ENCODE data around the gene OPRM1.

The OPRM1 gene

DNA sequence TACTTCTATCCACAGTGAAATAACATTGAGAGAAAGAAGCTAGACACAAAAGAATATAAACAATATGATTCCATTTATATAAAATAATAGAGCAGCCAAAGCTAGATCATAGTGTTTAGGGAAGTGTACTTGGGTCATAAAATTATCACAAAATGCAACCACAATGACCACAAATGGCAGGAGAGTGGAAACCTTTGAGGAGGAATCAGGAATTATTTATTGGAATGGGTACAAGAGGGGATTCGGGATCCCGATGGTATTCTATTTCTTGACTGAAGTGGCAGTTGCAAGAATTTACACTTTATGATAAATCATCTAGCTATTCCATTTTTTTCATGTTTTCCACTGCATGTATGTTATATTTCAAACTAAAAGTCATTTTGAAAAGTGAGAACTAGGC, 241.5 kb downstream of the OPRM1 start:
- DNase-seq (ENCODE audit: low read depth): no peak

GRCh38 chr6:154284313-154284853, 245.3 kb downstream of the OPRM1 start:
- DNase-seq (ENCODE audit: low read depth): no peak

DNA sequence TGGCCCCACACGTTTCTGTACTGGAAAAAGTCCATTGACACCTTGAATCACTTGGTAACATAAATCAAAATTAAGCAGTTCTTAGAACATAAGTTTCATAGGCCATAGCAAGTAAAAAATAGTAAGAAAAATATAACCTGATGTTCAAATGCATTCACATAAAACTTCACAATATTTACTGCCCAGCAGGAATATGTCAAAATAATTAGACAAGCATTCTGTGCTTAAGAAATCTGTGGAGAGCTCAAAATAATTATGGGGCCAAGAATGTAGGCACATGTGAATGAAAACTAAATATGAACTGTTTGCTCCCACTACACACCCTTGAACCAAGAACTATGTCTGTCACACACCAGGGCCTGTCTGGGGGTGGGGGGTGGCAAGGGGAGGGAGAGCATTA, 246.8 kb downstream of the OPRM1 start:
- no peak for DNase-seq (ENCODE audit: low read depth)

DNA sequence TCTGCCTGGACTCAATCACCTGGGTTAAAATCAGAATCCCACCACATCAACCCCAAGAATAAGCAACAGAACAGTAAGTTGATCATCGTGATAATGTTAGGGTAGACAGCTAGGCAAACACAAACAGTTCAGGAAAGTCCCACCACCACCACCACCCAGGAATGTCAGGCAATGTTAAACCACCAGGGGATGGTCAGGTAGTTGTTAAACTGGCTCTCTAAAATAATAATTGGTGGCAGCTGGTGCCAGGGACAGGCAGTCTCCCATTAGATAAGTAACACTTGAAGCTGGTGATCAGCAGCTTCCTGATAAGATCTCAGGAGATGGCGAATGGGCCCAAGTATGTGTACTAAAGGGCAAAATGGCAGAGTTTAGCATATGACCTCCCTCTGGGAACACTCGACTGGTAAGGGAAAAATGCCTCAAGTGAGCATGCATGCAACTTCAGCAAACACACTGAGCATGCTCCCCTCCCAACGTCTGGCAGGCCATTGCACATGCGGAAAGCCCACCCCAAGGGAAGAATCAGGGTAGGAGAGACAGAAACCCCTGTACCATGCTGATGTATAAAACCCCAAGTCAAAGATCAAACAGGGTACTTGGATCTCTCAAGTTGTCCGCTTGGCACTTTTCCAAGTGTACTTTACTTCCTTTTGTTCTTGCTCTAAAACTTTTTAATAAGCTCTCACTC, 250.9 kb downstream of the OPRM1 start:
- no peak for DNase-seq (ENCODE audit: low read depth)

DNA sequence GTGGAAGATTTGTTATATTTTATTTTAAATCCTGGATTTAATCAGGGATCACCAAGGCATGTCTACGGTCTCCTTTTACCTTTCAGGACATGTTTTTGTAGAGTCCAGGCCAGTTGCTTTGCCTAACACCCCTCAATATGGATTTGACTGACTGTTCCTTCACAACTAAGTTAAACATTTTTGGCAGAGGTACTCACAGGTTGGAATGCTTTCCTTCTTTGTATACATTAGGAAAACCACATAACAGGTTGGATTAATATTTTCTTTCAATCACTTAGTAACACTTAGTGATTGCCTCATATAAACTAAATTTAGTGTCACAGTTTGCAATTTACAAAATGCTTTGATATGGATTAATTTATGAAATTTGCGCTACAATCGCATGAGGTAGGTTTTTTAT, 253.0 kb downstream of the OPRM1 start:
- no peak for DNase-seq (ENCODE audit: low read depth)

GRCh38 chr6:154292855-154293519, 253.9 kb downstream of the OPRM1 start:
- no peak for DNase-seq (ENCODE audit: low read depth)

DNA sequence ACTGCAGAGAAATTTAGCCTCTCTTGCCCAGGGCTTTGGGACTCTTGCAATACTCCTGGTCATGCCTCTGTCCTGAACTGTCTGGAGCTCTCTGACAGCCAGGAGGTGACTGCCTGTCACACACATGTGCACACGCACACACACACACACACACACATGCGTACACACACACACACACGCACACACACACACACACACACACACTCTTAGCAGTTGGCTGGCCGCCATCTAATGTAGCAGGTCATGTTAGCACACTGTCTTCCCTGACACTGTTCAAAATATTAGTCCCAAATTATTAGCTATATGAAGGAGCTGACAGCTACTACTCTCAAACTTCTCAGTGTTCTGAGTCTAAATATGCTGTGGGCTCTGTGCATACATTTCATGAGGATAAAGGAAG, 256.7 kb downstream of the OPRM1 start:
- DNase-seq (ENCODE audit: low read depth): no peak

All from non-pigmented ciliary epithelial cell (primary cell).